Measurements from ENCODE around the gene TSNAX.
"Not testable (repeated sequence)": the region's sequence is repeated elsewhere in the genome, so short reads cannot be mapped to it uniquely, and the experiment has no call there.

TSNAX gene

DNA sequence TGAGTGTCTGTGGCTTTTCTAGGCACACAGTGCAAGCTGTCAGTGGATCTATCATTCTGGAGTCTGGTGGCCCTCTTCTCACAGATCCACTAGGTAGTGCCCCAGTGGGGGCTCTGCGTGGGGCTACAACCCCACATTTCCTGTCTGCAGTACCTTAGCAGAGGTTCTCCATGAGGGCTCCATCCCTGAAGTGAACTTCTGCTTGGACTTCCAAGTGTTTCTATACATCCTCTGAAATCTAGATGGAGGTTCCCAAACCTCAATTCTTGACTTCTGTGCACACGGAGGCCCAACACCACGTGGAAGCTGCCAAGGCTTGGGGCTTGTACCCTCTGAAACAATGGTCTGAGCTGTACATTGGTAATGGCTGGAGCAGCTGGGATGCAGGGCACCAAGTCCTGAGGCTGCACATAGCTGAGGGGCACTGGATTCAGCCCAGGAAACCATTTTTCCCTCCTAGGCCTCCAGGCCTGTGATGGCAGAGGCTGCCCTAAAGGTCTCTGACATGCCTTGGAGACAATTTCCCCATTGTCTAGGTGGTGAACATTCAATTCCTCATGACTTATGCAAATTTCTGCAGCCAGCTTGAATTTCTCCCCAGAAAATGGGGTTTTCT, 29.2 kb upstream of the TSNAX start:
- Histone ChIP-seq H3K4me3 (ENCODE audit: low read depth, low read length) (no peak overlapping the region), H3K36me3 (replicated peaks) (no peaks in the 10 kb centered on the region), H3K27ac (no peak overlapping the region), H3K27me3 (replicated peaks) (no peaks in the 10 kb centered on the region)
- in situ Hi-C loops (cut with HindIII; ENCODE audit: low pct_ligation_motif_present, low sequenced_read_pairs), result no loop called here
- TF ChIP-seq, protein P1, sequence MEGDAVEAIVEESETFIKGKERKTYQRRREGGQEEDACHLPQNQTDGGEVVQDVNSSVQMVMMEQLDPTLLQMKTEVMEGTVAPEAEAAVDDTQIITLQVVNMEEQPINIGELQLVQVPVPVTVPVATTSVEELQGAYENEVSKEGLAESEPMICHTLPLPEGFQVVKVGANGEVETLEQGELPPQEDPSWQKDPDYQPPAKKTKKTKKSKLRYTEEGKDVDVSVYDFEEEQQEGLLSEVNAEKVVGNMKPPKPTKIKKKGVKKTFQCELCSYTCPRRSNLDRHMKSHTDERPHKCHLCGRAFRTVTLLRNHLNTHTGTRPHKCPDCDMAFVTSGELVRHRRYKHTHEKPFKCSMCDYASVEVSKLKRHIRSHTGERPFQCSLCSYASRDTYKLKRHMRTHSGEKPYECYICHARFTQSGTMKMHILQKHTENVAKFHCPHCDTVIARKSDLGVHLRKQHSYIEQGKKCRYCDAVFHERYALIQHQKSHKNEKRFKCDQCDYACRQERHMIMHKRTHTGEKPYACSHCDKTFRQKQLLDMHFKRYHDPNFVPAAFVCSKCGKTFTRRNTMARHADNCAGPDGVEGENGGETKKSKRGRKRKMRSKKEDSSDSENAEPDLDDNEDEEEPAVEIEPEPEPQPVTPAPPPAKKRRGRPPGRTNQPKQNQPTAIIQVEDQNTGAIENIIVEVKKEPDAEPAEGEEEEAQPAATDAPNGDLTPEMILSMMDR (IDR thresholded peaks at IDR 0.05; ENCODE audit: low read depth, low read length, missing control alignments), result no peak
- DNase-seq, result no peak

DNA sequence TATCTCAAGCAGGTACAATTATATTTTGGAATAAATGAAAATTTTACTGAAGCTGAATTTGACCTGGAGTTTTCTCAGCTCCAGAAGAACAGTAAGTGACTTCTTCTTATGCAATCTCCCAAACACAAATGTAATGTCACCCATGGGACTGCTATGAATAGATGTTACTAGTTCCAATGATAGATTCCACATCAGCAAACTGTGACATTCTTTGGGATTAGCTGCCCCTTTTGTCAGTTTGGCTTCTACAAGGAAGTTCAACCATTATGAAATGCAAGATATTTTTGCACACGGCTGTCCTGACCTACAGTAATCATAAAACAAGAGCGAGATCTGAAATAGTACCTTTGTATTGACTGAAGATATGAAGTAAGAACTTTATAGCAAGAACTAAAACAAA, 27.8 kb upstream of the TSNAX start:
- H3K36me3 ChIP-seq (replicated peaks), result no peaks in the 10 kb centered on the region
- TF ChIP-seq, protein P1 (IDR thresholded peaks at IDR 0.05; ENCODE audit: low read depth, low read length, missing control alignments), result no peak
- no peak overlapping the region for H3K4me3 ChIP-seq (ENCODE audit: low read depth, low read length)
- DNase-seq, result no peak
- no peak overlapping the region for H3K27ac ChIP-seq
- in situ Hi-C loops (cut with HindIII; ENCODE audit: low pct_ligation_motif_present, low sequenced_read_pairs), result no loop called here
- H3K27me3 ChIP-seq (replicated peaks), result no peaks in the 10 kb centered on the region

DNA sequence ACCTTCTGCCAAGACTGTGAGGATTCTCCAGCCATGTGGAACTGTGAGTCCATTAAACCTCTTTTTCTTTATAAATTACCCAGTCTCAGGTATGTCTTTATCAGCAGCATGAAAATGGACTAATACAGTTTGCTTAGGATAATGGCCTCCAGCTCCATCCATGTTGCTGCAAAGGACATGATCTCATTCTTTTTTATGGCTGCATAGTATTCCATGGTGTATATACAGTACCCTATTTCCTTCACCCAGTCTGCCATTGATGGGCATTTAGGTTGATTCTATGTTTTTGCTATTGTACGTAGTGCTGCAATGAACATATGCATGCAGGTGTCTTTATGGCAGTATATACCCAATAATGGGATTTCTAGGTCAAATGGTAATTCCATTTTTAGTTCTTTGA, 25.3 kb upstream of the TSNAX start:
- DNase-seq; H3K27ac ChIP-seq; H3K27me3 ChIP-seq (replicated peaks); H3K36me3 ChIP-seq (replicated peaks); H3K4me3 ChIP-seq (ENCODE audit: low read depth, low read length); in situ Hi-C loops (cut with HindIII; ENCODE audit: low pct_ligation_motif_present, low sequenced_read_pairs): not testable (repeated sequence)

DNA sequence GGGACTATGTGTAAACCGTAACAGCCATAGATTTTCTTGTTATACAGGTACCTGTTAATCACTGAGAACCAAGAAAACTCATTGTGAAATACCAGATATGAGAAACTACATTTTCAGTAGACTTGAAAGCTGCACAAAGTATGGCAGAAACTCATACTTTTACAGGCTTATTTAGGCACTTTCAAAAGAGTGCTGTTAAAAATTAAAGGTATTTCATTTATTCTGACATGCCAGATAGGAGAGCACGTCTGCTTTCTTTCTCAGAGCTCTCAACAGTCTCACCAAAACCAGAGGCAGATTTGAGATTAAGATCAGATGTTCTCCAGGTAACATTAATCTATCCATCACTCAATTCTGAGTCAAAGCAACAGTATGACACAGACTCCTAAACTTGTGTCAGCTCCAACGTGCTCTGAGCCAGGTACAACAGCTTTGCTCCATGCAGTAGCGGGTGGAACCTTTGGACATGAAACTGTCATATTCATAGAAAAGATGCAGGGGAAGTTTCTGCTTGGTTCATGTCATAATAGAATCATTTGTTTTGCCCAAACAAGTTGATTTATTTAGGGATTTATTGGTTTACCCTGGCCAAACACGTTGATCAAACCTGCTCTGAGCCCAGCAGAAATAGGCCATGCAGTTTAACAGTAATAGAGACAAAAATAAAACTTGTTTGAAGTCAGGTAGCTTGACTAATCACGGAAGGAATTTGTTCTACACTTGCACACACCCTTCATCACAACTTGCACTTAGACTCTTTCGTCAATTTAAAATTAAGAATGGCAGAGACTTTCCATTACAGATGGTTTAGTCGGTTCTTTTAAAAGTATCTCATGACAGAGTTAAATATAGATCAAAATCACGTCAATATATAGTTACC, 20.8 kb upstream of the TSNAX start:
- no peak for DNase-seq
- Histone ChIP-seq H3K4me3 (ENCODE audit: low read depth, low read length) (no peak overlapping the region), H3K27ac (no peak overlapping the region), H3K27me3 (replicated peaks) (no peaks in the 10 kb centered on the region), H3K36me3 (replicated peaks) (no peaks in the 10 kb centered on the region)
- in situ Hi-C loops (cut with HindIII; ENCODE audit: low pct_ligation_motif_present, low sequenced_read_pairs), result no loop called here
- TF ChIP-seq, protein P1 (IDR thresholded peaks at IDR 0.05; ENCODE audit: low read depth, low read length, missing control alignments), result no peak

DNA sequence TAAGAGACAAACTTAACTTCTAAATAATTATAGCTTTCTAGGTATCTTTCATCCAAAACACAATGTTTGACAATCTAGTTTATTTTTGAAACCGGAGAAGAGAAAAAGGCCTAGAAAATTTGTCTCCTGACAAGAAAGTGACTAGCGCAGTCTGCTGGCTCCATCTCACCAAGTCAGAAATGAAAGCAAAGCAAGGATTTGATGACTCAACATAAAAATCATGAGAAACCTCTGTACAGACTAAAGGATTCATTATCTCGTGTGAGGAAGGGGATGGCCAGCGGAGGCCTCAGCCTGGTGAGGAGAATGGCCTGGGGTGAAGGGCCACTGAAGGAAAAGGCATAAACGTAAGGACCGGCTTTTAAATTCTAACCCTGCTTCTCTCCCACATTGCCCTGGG, 20.0 kb upstream of the TSNAX start:
- no peak for DNase-seq
- no peak overlapping the region for H3K27ac ChIP-seq
- in situ Hi-C loops (cut with HindIII; ENCODE audit: low pct_ligation_motif_present, low sequenced_read_pairs), result no loop called here

DNA sequence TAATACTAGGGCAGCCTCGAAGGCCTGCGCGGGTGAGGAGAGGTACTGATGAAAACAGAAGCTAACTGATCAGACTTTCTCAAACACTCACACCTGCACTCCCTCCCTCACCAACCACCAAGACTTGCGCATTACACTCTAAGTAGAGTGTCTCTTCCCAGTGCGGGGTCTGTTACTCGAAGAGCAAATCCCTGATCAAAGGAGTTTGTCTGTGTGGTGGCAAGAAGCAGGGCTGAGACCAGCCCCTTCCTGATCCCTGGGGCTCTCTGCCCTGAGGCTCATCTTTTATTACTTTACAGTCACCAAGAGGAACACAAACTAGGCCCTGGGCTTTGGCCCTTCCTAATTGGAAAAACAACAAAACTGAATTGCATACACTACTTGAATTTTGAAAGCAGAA, 19.5 kb upstream of the TSNAX start:
- no peak for DNase-seq
- no peak overlapping the region for H3K4me3 ChIP-seq (ENCODE audit: low read depth, low read length)
- TF ChIP-seq, protein P1 (IDR thresholded peaks at IDR 0.05; ENCODE audit: low read depth, low read length, missing control alignments), result no peak
- in situ Hi-C loops (cut with HindIII; ENCODE audit: low pct_ligation_motif_present, low sequenced_read_pairs), result no loop called here
- no peaks in the 10 kb centered on the region for H3K27me3 ChIP-seq (replicated peaks)
- no peak overlapping the region for H3K27ac ChIP-seq
- no peaks in the 10 kb centered on the region for H3K36me3 ChIP-seq (replicated peaks)

More for the DNA sequence above, 20.0 kb upstream of the TSNAX start:
- H3K36me3 ChIP-seq (replicated peaks), result no peaks in the 10 kb centered on the region
- H3K27me3 ChIP-seq (replicated peaks), result no peaks in the 10 kb centered on the region
- TF ChIP-seq, protein P1 (IDR thresholded peaks at IDR 0.05; ENCODE audit: low read depth, low read length, missing control alignments), result no peak
- no peak overlapping the region for H3K4me3 ChIP-seq (ENCODE audit: low read depth, low read length)
